ENCODE measurements around the gene CEP57. TPM values are rescaled to one million over a fixed set of nuclear protein-coding genes. Genes with fewer than 3 reads are reported as not detected.

CEP57 gene
- total and polyA plus RNA-seq, 2 donors, result 42.8 to 87.6 TPM

- Histone ChIP-seq H3K27me3 (ENCODE audit: control insufficient read depth in 2 of 2, insufficient read depth in 1 of 2, low read length in 1 of 2) (no peaks in the 10 kb centered on the region), H3K36me3 (ENCODE audit: control insufficient read depth in 2 of 2, insufficient read depth in 2 of 2, low read length in 1 of 2) (peaks cover 0 to 7% of the 10 kb centered on the region in 2 donors), H3K27ac (ENCODE audit: low read depth in 1 of 2, low read length in 1 of 2) (no peak overlapping the region), H3K9me3 (ENCODE audit: control insufficient read depth in 2 of 2, insufficient read depth in 1 of 2, low read length in 1 of 2) (no peaks in the 10 kb centered on the region), H3K4me1 (ENCODE audit: control insufficient read depth in 2 of 2, insufficient read depth in 2 of 2, low read length in 2 of 2) (peaks cover 10 to 16% of the 10 kb centered on the region in 2 donors), H3K4me3 (ENCODE audit: low read length in 2 of 2) (no peak overlapping the region)
- WGBS, result 97% methylated on average over 8 of the region's 8 CpGs
- DNase-seq (ENCODE audit: low read depth in 6 of 9, low spot score in 9 of 9), result no peak
Measured at GRCh38 chr11:95792200-95792599, 1.9 kb downstream of the CEP57 start.

GRCh38 chr11:95792700-95793099, 2.4 kb downstream of the CEP57 start:
- H3K27me3 ChIP-seq (ENCODE audit: control insufficient read depth in 2 of 2, insufficient read depth in 1 of 2, low read length in 1 of 2), result no peaks in the 10 kb centered on the region
- H3K9me3 ChIP-seq (ENCODE audit: control insufficient read depth in 2 of 2, insufficient read depth in 1 of 2, low read length in 1 of 2), result no peaks in the 10 kb centered on the region
- no peak overlapping the region for H3K4me3 ChIP-seq (ENCODE audit: low read length in 2 of 2)
- H3K36me3 ChIP-seq (ENCODE audit: control insufficient read depth in 2 of 2, insufficient read depth in 2 of 2, low read length in 1 of 2), result peaks cover 0 to 4% of the 10 kb centered on the region in 2 donors
- peaks cover 10 to 16% of the 10 kb centered on the region in 2 donors for H3K4me1 ChIP-seq (ENCODE audit: control insufficient read depth in 2 of 2, insufficient read depth in 2 of 2, low read length in 2 of 2)
- H3K27ac ChIP-seq (ENCODE audit: low read depth in 1 of 2, low read length in 1 of 2), result no peak overlapping the region
- 97% methylated on average over 7 of the region's 7 CpGs for WGBS
- no peak for DNase-seq (ENCODE audit: low read depth in 6 of 9, low spot score in 9 of 9)

- Histone ChIP-seq H3K36me3 (ENCODE audit: control insufficient read depth in 2 of 2, insufficient read depth in 2 of 2, low read length in 1 of 2) (peaks cover 0 to 4% of the 10 kb centered on the region in 2 donors), H3K4me3 (ENCODE audit: low read length in 2 of 2) (no peak overlapping the region), H3K9me3 (ENCODE audit: control insufficient read depth in 2 of 2, insufficient read depth in 1 of 2, low read length in 1 of 2) (no peaks in the 10 kb centered on the region), H3K27me3 (ENCODE audit: control insufficient read depth in 2 of 2, insufficient read depth in 1 of 2, low read length in 1 of 2) (no peaks in the 10 kb centered on the region), H3K4me1 (ENCODE audit: control insufficient read depth in 2 of 2, insufficient read depth in 2 of 2, low read length in 2 of 2) (peaks cover 10 to 16% of the 10 kb centered on the region in 2 donors), H3K27ac (ENCODE audit: low read depth in 1 of 2, low read length in 1 of 2) (no peak overlapping the region)
- DNase-seq (ENCODE audit: low read depth in 6 of 9, low spot score in 9 of 9), result no peak
- WGBS, result 99% methylated on average over 4 of the region's 4 CpGs
Measured at GRCh38 chr11:95793116-95793515, 2.8 kb downstream of the CEP57 start.

GRCh38 chr11:95794086-95794485, 3.8 kb downstream of the CEP57 start:
- WGBS, result 97% methylated on average over 5 of the region's 5 CpGs
- H3K27me3 ChIP-seq (ENCODE audit: control insufficient read depth in 2 of 2, insufficient read depth in 1 of 2, low read length in 1 of 2), result no peaks in the 10 kb centered on the region

GRCh38 chr11:95795627-95796295, 5.5 kb downstream of the CEP57 start:
- no peak for DNase-seq (ENCODE audit: low read depth in 6 of 9, low spot score in 9 of 9)
- no peaks in the 10 kb centered on the region for H3K27me3 ChIP-seq (ENCODE audit: control insufficient read depth in 2 of 2, insufficient read depth in 1 of 2, low read length in 1 of 2)
- peaks cover 7 to 14% of the 10 kb centered on the region in 2 donors for H3K4me1 ChIP-seq (ENCODE audit: control insufficient read depth in 2 of 2, insufficient read depth in 2 of 2, low read length in 2 of 2)
- no peak overlapping the region for H3K4me3 ChIP-seq (ENCODE audit: low read length in 2 of 2)
- 98% methylated on average over 3 of the region's 3 CpGs for WGBS
- no peaks in the 10 kb centered on the region for H3K9me3 ChIP-seq (ENCODE audit: control insufficient read depth in 2 of 2, insufficient read depth in 1 of 2, low read length in 1 of 2)
- H3K27ac ChIP-seq (ENCODE audit: low read depth in 1 of 2, low read length in 1 of 2), result no peak overlapping the region
- peaks cover 4 to 19% of the 10 kb centered on the region in 2 donors for H3K36me3 ChIP-seq (ENCODE audit: control insufficient read depth in 2 of 2, insufficient read depth in 2 of 2, low read length in 1 of 2)

More at GRCh38 chr11:95794086-95794485, 3.8 kb downstream of the CEP57 start:
- peaks cover 7 to 14% of the 10 kb centered on the region in 2 donors for H3K4me1 ChIP-seq (ENCODE audit: control insufficient read depth in 2 of 2, insufficient read depth in 2 of 2, low read length in 2 of 2)
- H3K27ac ChIP-seq (ENCODE audit: low read depth in 1 of 2, low read length in 1 of 2), result no peak overlapping the region
- no peak for DNase-seq (ENCODE audit: low read depth in 6 of 9, low spot score in 9 of 9)
- H3K4me3 ChIP-seq (ENCODE audit: low read length in 2 of 2), result no peak overlapping the region
- peaks cover 0 to 5% of the 10 kb centered on the region in 2 donors for H3K36me3 ChIP-seq (ENCODE audit: control insufficient read depth in 2 of 2, insufficient read depth in 2 of 2, low read length in 1 of 2)
- no peaks in the 10 kb centered on the region for H3K9me3 ChIP-seq (ENCODE audit: control insufficient read depth in 2 of 2, insufficient read depth in 1 of 2, low read length in 1 of 2)

- H3K4me1 ChIP-seq (ENCODE audit: control insufficient read depth in 2 of 2, insufficient read depth in 2 of 2, low read length in 2 of 2), result peaks cover 6 to 9% of the 10 kb centered on the region in 2 donors
- H3K27ac ChIP-seq (ENCODE audit: low read depth in 1 of 2, low read length in 1 of 2), result no peak overlapping the region
- no peaks in the 10 kb centered on the region for H3K27me3 ChIP-seq (ENCODE audit: control insufficient read depth in 2 of 2, insufficient read depth in 1 of 2, low read length in 1 of 2)
- no peak overlapping the region for H3K4me3 ChIP-seq (ENCODE audit: low read length in 2 of 2)
- H3K9me3 ChIP-seq (ENCODE audit: control insufficient read depth in 2 of 2, insufficient read depth in 1 of 2, low read length in 1 of 2), result no peaks in the 10 kb centered on the region
- peaks cover 4 to 20% of the 10 kb centered on the region in 2 donors for H3K36me3 ChIP-seq (ENCODE audit: control insufficient read depth in 2 of 2, insufficient read depth in 2 of 2, low read length in 1 of 2)
- over 99% methylated on average over 4 of the region's 4 CpGs for WGBS
- DNase-seq (ENCODE audit: low read depth in 6 of 9, low spot score in 9 of 9), result no peak
Measured at GRCh38 chr11:95796501-95796900, 6.2 kb downstream of the CEP57 start.

- no peak overlapping the region for H3K4me3 ChIP-seq (ENCODE audit: low read length in 2 of 2)
- DNase-seq (ENCODE audit: low read depth in 6 of 9, low spot score in 9 of 9), result no peak
- H3K36me3 ChIP-seq (ENCODE audit: control insufficient read depth in 2 of 2, insufficient read depth in 2 of 2, low read length in 1 of 2), result peaks cover 8 to 31% of the 10 kb centered on the region in 2 donors
- H3K27me3 ChIP-seq (ENCODE audit: control insufficient read depth in 2 of 2, insufficient read depth in 1 of 2, low read length in 1 of 2), result no peaks in the 10 kb centered on the region
- 96% methylated on average over 1 of the region's 1 CpG for WGBS
- no peak overlapping the region for H3K27ac ChIP-seq (ENCODE audit: low read depth in 1 of 2, low read length in 1 of 2)
- H3K4me1 ChIP-seq (ENCODE audit: control insufficient read depth in 2 of 2, insufficient read depth in 2 of 2, low read length in 2 of 2), result no peaks in the 10 kb centered on the region
- no peaks in the 10 kb centered on the region for H3K9me3 ChIP-seq (ENCODE audit: control insufficient read depth in 2 of 2, insufficient read depth in 1 of 2, low read length in 1 of 2)
Measured at GRCh38 chr11:95799546-95799945, 9.2 kb downstream of the CEP57 start.

- Histone ChIP-seq H3K36me3 (ENCODE audit: control insufficient read depth in 2 of 2, insufficient read depth in 2 of 2, low read length in 1 of 2) (peaks cover 8 to 31% of the 10 kb centered on the region in 2 donors), H3K4me1 (ENCODE audit: control insufficient read depth in 2 of 2, insufficient read depth in 2 of 2, low read length in 2 of 2) (no peaks in the 10 kb centered on the region), H3K27ac (ENCODE audit: low read depth in 1 of 2, low read length in 1 of 2) (no peak overlapping the region), H3K4me3 (ENCODE audit: low read length in 2 of 2) (no peak overlapping the region), H3K27me3 (ENCODE audit: control insufficient read depth in 2 of 2, insufficient read depth in 1 of 2, low read length in 1 of 2) (no peaks in the 10 kb centered on the region), H3K9me3 (ENCODE audit: control insufficient read depth in 2 of 2, insufficient read depth in 1 of 2, low read length in 1 of 2) (no peaks in the 10 kb centered on the region)
- 96% methylated on average over 12 of the region's 12 CpGs for WGBS
- no peak for DNase-seq (ENCODE audit: low read depth in 6 of 9, low spot score in 9 of 9)
Measured at GRCh38 chr11:95800438-95800837, 10.1 kb downstream of the CEP57 start.

GRCh38 chr11:95802806-95803205, 12.5 kb downstream of the CEP57 start:
- Histone ChIP-seq H3K4me1 (ENCODE audit: control insufficient read depth in 2 of 2, insufficient read depth in 2 of 2, low read length in 2 of 2) (no peaks in the 10 kb centered on the region), H3K27me3 (ENCODE audit: control insufficient read depth in 2 of 2, insufficient read depth in 1 of 2, low read length in 1 of 2) (no peaks in the 10 kb centered on the region), H3K27ac (ENCODE audit: low read depth in 1 of 2, low read length in 1 of 2) (no peak overlapping the region), H3K36me3 (ENCODE audit: control insufficient read depth in 2 of 2, insufficient read depth in 2 of 2, low read length in 1 of 2) (peaks cover 16 to 39% of the 10 kb centered on the region in 2 donors), H3K4me3 (ENCODE audit: low read length in 2 of 2) (no peak overlapping the region), H3K9me3 (ENCODE audit: control insufficient read depth in 2 of 2, insufficient read depth in 1 of 2, low read length in 1 of 2) (no peaks in the 10 kb centered on the region)
- no peak for DNase-seq (ENCODE audit: low read depth in 6 of 9, low spot score in 9 of 9)
- WGBS, result 97% methylated on average over 1 of the region's 1 CpG
